ENCODE data around the gene CD3G.
A peak's percentile ranks its signal among the peaks of the same experiment; 100 is the strongest.

Gene CD3G

DNA sequence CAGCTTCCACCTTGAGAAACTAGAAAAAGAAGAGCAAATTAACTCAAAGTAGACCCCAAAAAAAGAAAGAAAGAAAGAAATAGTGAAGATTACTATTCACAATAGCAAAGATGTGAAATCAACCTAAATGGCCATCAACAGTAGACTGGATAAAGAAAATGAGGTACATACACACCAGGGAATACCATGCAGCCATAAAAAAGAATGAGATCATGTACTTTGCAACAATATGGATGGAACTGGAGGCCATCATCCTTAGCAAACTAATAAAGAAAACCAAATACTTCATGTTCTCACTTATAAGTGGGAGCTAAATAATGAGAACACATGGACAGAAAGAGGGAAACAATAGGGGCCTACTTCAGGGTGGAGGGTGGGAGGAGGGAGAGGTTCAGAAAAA is 15.4 kb upstream of the CD3G start:
- DNase-seq: no peak

DNA sequence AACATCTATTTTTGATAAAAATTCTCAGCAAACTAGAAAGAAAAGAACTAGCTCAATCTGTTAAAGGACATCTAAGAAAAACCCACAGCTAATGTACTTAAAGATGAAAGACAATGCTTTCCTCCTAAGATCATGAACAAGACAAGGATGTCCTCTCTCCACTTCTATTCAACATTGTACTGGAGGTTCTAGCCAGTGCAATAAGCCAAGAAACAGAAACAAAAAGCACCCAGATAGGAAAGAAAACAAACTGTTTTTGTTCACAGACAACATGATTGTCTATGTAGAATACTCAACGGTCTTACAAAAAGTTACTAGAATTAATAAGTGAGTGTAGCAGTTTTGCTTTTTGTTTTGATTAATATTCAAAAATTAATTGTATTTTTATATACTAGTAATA is 9.4 kb upstream of the CD3G start:
- no peak for DNase-seq

DNA sequence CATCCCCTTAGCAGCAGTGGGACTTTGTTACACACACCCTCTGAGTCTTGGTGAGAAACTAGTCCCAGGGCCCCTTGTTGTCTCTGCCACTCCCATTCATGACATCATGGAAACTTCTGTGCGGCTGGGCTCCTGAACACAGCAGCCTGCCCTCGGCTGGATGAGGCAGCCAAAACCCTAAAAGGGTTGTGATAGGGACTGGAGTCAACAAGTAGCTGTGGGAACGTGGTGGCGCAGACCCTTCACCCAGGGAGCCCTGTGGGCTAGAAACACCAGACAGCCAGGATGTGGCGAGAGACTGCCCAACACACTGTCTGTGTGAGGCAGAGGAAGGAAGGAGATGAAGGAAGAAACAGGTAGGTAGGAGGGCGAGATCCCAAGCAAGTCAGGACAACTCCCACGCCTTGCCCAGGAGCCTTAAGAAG is 5.5 kb upstream of the CD3G start:
- no peak for DNase-seq

GRCh38 chr11:118339281-118339961 is 4.7 kb upstream of the CD3G start:
- DNase-seq: no peak

GRCh38 chr11:118340449-118340848 is 3.7 kb upstream of the CD3G start:
- no peak for DNase-seq

DNA sequence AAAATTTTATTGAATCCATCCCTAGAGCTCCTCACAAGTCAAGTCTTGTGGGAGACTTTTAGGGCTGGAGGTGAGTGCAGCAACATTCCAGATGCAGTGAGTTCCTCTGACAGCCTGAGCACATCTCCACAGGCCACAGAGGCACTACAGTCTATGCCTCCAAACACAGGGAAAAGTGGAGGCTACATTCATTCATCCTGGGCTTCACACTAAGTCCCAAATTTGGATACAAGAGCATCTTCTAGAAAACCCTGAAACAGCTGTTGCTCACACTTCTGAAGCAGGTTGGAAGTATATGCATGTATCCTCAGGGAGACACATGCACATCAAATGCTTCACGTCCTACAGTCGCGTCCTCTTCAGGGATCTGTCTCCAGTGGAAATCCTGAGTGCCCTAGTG is 2.9 kb upstream of the CD3G start:
- DNase-seq: no peak

- no peak for DNase-seq
These were observed 2.2 kb upstream of the CD3G start for GRCh38 chr11:118341815-118342489.

GRCh38 chr11:118342503-118343161 is 1.5 kb upstream of the CD3G start, which contains the start of gene CD3D:
CD3D (minus strand) TSS chr11:118342705; CDS start chr11:118342607, 98 bp downstream.
- DNase-seq: no peak

DNA sequence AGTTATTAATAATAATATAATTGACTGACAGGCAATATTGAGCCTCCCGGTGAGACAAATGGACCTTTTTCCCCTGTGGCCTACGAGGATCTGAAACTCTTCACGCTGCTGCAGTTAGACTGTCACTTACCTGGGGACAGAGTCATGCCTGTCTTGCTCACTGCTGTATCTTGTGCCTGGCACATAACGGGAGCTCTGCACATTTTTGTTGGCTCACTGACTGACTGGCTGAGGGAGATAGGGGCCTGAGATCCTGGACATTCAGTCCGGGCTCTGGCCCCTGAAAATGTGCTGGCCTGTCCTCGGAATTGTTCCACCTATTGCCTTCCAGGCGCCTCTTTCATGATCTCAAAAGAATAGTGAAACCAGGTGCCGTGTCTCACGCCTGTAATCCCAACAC is 896 bp upstream of the CD3G start:
- DNase-seq: no peak

GRCh38 chr11:118349475-118349874 is 5.3 kb downstream of the CD3G start:
- DNase-seq: no peak

DNA sequence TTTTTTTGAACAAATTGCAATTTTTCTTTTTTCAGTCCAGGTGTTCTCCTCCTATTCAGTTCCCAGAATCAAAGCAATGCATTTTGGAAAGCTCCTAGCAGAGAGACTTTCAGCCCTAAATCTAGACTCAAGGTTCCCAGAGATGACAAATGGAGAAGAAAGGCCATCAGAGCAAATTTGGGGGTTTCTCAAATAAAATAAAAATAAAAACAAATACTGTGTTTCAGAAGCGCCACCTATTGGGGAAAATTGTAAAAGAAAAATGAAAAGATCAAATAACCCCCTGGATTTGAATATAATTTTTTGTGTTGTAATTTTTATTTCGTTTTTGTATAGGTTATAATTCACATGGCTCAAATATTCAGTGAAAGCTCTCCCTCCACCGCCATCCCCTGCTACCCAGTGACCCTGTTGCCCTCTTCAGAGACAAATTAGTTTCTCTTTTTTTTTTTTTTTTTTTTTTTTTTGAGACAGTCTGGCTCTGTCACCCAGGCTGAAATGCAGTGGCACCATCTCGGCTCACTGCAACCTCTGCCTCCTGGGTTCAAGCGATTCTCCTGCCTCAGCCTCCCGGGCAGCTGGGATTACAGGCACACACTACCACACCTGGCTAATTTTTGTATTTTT is 9.1 kb downstream of the CD3G start:
- peak; percentile 13 for DNase-seq

DNA sequence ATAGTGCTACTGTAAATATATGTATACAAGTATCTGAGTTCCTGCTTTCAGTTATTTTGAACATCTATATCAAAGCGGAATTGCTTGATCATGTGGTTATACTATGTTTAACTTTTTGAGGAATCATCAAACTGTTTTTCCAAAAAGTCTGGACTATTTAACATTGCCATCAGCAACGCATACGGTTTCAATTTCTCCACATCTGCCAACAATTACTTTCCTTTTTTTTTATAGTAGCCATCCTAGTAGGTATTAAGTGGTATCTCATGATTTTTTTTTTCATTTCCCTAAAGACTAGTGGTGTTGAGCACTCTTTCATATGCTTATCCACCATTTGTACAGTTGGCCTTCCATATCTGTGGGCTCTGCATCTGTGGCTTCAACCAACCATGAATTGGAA is 13.9 kb downstream of the CD3G start:
- no peak for DNase-seq

- DNase-seq: peak; percentile 89
These were observed 15.3 kb downstream of the CD3G start, which contains the start of gene UBE4A for GRCh38 chr11:118359295-118359958. UBE4A (plus strand) TSS chr11:118359600; CDS start chr11:118365081, 5,481 bp downstream.

DNA sequence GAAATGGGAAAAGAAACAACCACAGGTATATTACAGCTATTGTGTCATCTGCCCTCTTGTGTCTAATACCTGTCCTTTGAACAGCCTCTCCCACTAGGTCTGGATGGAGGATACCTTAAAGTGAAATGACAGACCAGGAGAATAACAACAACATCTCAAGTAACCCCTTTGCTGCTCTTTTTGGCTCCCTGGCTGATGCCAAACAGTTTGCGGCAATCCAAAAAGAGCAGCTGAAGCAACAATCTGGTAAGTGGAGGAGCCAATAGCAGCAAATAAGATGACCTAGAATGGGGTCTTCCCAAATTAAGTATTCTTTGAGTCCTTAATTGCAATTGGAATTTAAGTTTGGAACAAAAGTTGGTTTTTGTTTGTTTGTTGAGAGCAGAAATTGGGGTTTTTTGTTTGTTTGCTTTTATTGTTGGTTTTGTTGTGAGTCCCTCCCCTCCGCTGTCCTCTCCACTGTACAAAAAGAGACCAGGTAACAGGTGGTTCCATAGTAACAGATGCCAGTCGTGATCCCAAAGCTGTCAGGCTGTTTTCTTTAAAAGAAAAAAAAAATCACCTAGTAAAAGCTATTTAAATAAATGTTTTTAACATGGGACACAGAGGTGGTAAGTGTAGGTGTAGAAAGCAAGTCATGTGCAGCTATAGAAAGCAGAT is 20.9 kb downstream of the CD3G start:
- no peak for DNase-seq

DNA sequence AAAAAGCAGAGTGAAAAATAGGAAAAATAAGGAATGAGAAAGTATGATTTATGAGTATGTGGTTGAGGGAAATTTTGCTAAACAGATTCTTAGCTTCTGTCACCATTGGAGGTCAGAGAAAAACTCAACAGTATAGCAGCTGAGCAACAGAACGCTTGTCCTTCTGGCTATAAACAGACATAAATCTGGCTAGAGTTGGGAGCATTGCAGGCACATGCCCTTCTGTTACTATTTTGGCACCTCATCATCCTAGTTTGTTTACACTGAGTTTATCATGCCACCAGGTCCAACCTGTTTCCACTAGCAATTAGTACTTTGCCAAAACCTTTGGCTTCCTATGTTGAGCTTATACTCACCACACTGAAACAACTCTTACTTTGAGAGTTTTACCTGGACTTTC is 22.1 kb downstream of the CD3G start:
- DNase-seq: no peak

DNA sequence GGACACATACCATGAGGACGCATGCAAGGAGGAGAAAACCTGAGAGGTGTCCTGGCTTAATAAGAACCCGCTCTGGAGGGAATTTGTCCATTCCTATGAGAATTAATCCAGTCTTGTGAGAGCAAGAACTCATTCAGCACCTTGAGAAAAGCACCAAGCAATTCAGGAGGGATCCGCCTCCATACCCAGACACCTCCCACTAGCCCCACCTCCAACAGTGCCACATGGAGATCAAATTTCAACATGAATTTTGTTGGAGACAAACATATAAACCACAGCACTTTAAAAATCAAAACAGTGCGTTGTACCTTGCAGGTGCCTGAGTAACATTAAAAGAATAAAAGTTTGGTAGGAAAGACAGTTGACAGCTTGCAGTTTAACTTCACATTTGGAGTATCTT is 26.6 kb downstream of the CD3G start:
- DNase-seq: no peak

DNA sequence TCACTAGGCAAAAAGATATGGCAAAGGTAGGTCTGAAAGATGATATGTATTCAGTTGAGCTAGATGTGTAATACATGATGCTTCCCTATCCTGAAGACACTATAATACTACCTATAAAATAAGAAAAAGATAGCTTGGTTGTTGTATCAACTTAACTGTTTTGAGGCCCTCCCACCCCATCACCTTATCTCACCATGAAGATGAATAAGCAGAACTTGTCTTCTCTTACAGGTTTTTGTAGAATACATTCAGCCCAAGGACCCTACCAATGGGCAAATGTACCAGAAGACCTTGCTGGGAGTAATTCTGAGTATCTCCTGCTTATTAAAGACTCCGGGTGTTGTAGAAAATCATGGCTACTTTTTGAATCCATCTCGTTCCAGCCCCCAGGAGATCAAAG is 29.1 kb downstream of the CD3G start:
- no peak for DNase-seq

- no peak for DNase-seq
These were observed 29.7 kb downstream of the CD3G start for GRCh38 chr11:118373871-118374270.

- no peak for DNase-seq
These were observed 30.6 kb downstream of the CD3G start for GRCh38 chr11:118374729-118375128.

GRCh38 chr11:118375978-118376377 is 31.8 kb downstream of the CD3G start:
- no peak for DNase-seq

GRCh38 chr11:118379497-118379896 is 35.4 kb downstream of the CD3G start:
- DNase-seq: no peak

- no peak for DNase-seq
These were observed 36.4 kb downstream of the CD3G start for GRCh38 chr11:118380571-118380970.
